Measurements from ENCODE around the gene VOPP1.

Gene VOPP1

DNA sequence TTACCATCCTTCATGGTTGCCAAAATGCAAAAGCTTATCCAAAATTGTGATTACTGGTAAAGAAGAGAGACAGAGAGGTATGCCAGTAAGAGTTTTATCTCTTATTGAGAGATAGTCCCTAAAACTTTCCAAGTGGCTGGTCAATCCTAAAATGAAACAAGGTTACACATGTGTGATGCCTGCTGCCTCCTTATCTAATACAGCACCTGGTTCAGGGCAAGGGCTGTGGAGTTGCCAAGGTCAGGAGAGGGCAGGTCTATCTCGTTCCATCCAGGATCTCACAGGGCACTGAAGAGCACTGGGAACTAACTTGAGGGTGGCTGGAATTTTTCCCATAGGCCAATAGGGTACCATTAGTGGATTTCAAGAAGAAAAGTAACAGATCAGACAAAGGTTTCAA lies 18.3 kb downstream of the VOPP1 start:
- DNase-seq (ENCODE audit: low spot score) = no peak

DNA sequence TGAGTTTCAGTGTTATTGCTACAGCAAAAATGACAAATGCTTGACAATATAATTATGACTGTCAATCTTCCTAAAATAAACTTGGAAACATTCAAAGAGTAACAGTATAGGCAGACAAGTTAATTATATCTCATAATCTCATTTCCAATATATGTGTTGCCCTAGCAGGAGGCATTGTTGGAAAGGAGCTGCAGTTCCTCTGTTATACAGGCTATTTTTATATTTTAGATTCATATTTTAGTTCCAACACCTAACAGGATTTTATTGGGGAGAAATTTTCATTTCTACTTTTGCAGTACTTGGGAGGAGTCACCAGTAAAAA lies 19.3 kb downstream of the VOPP1 start:
- no peak for DNase-seq (ENCODE audit: low spot score)

- DNase-seq (ENCODE audit: low spot score) = no peak
Observed at GRCh38 chr7:55552320-55553023, 19.8 kb downstream of the VOPP1 start.

DNA sequence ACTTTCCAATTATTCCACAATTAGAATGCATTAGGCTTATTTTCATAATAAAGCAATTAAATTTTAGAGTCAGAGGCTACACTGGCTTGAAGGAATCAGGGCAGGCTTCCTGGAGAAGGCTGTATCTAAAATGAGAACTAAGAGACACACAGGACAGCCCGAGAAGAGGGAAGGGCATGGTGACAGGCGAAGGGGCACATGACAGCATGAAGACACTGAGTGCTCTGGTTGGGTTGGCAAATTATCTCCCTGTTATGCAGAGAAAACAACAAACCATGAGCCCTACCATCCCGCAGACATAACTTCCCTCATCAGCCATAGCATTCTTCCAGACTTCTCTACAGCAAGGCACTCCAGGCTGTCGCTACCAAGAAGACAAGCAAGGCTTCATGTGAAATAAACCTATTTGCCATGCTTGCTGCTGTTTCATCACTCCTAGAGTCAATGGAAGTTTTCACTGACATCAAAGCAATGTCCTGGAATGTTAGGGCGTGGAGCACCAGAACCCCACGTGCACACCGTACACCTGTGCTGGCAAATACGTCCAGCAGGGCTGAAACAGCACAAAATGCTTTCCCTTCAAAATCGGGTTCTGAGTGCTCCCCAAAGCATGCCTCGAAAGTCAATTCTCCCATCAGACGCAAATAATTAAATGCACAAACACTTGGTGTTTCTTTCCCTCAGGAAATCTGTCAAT lies 21.3 kb downstream of the VOPP1 start:
- DNase-seq (ENCODE audit: low spot score) = no peak

GRCh38 chr7:55550010-55550663 lies 22.2 kb downstream of the VOPP1 start:
- DNase-seq (ENCODE audit: low spot score) = no peak

- DNase-seq (ENCODE audit: low spot score) = no peak
Observed at GRCh38 chr7:55549457-55549856, 22.8 kb downstream of the VOPP1 start.

DNA sequence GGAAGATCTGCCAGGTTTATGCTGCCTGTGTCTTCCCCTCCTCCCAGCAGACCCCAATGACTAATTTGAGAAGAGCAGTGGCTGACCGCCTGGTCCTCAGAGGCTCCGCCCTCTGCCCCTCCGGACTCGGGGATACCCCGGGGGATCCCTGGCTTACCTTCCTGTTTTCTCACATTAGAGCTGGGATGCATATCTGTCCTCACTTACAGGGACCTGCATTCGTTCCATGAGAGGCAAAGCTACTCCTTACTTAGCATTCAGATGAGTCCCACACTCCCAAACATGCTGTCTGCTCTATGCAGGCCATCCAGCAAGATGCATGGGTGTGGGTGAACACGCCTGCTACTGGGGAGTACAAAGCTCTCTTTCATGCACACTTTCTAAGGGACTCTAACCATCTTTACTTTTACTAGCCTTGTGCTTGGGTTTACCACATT lies 24.0 kb downstream of the VOPP1 start:
- peak; percentile 83 for DNase-seq (ENCODE audit: low spot score)

DNA sequence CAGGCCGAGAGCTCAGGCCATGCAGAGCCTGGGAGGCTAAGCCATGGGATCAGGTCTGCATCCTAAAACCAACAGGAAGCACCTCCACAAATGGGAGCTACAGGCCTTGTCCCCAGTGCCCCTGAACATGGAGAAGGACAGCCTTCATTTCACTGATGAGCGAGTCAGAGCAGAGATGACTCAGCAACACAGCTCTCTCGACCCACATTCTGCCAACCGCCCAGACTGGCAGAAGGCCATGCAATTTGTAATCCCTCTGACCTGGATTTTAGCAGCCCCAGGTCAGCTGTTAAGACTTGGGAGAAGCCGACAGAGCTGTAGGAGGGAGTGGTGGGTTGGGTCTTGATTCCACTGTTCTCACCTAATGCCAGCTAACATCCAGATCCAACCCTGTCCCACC lies 25.5 kb downstream of the VOPP1 start:
- peak; percentile 94 for DNase-seq (ENCODE audit: low spot score)

DNA sequence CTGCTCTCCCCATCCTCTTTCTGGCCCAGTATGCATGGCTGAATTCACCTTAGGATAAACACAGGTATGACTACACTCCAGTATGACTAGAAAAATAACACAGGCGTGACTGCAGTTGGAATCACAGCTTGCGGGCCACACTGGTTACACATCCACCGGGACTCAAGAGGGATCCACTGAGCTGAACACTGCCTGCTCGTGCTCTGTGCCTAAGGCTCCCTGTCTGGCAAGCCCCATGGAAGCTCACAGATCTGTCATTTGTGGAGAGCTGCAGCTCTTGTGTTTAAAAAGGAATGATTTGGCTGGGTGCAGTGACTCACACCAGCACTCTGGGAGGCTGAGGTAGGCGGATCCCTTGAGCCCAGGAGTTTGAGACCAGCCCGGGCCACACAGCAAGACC lies 26.8 kb downstream of the VOPP1 start:
- DNase-seq (ENCODE audit: low spot score) = no peak

DNA sequence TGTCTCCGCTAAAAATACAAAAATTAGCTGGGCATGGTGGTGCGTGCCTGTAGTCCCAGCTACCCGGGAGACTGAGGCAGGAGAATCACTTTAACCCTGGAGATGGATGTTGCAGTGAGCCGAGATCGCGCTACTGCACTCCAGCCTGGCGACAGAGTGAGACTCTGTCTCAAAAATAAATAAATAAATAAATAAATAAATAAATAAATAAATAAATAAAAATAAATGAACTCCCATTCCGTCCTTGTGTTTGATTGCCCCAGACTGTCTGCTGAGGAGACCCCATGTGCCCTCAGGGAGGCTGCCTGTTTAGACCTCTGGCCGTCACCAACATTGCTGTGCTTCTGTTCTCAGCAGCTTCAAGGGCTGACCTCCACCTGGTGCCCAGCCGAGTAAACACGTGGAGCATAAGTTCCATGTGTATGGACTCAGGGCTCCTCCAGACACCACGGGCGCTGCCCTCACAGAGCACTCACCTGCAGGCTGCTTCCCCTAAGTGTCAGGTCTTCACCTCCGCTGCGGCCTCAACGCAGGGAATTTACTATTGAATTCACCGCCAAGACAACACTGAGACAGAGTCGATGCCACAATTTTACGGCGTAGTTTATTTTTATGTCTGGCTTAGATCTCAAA lies 32.0 kb downstream of the VOPP1 start:
- DNase-seq (ENCODE audit: low spot score) = no peak

DNA sequence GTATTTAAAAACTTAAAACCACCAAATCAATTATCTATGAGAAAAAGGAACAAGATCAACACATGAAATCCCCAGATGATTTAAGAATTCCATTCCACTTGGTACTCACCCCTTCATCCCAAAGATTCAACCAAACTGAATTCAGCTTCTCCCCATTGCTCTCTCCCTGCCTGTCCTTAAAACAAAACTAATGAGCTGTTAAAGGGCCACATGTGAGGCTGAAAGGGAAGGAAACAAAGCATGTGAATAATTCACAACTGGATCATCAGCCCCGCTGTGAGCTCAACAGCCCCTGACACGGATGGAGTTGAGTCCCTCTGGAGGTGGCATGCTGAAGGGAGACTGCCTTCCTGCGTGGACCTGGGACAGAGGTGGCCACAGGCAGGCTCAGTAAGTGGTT lies 32.9 kb downstream of the VOPP1 start:
- DNase-seq (ENCODE audit: low spot score) = no peak

DNA sequence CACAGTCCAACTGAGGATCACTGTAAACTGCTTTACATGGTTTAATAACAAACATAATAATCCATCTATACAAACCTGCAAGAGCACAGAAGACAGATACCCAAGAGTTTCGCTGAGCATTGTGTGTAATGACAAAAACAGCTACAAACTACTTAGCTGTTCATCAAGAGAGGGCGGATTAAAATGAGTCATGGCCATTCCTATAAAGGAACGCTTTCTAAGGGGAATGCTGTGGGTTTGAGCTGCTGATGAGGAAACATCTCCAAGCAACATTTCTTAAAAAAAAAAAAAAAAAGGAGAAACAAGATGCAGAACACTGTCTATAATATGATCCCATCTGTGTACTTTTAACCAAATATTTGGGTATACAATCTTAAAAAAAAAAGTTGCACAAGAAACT lies 33.8 kb downstream of the VOPP1 start:
- peak; percentile 87 for DNase-seq (ENCODE audit: low spot score)

DNA sequence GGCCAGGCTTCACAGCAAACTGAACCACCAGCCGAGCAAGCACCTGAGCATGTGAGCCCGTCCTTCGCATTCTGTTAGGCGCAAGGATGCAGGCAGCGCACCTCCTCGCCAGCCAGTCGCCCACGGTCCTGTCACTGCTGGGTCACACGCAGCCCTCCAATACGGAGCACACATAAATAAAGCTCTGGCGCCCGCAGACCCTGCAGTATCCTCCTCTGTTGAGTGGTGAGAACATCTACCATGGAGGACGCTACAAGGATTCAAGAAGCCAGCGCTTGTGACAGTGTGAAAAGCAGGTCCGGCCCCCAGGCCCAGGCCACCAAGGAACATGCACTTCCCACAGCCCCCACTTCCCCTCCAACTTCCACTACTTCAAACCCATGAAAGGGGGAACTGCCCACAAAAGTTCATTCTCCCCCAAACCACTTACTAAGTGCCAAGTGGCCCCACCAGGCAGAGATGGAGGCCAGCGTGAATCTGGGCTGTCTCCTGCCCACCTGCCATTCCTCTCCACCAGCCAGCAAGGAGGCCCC lies 34.8 kb downstream of the VOPP1 start:
- no peak for DNase-seq (ENCODE audit: low spot score)

- no peak for DNase-seq (ENCODE audit: low spot score)
Observed at GRCh38 chr7:55536619-55537457, 35.5 kb downstream of the VOPP1 start.

- no peak for DNase-seq (ENCODE audit: low spot score)
Observed at GRCh38 chr7:55535617-55536016, 36.7 kb downstream of the VOPP1 start.

DNA sequence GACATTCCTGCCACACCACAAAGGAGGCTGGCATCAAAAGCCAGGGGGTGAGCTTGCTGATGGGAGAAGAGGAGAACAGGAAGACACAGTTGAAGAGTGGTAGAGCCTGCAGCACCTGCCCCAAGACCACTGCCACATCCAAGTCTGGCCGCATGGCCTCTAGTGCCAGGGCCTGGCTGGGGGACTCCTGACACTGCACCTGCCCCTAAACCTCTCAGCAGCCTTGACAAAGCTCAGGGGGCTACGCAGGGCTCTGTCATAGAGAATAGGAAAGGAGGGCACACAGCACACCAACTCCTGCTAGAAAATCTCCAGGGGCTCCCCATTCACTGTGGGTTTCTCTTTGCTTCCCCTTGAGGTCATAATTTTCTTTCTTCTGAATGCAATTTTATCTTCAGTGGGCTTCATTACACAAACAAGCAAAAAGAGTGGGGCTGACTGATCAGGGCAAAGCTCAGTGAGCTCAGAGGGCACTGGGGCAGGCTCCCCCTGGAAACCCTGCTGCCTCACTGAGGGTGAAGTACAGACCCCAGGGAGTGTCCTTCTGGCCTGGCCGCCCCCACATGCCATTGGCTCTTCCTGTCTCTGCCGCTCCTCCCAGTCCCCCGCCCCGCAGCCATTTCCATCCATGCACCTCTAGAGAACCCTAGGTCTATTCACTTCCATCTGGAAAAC lies 37.2 kb downstream of the VOPP1 start:
- no peak for DNase-seq (ENCODE audit: low spot score)

GRCh38 chr7:55534262-55534915 lies 37.9 kb downstream of the VOPP1 start:
- DNase-seq (ENCODE audit: low spot score) = no peak

- no peak for DNase-seq (ENCODE audit: low spot score)
Observed at GRCh38 chr7:55533729-55534080, 38.6 kb downstream of the VOPP1 start.

- no peak for DNase-seq (ENCODE audit: low spot score)
Observed at GRCh38 chr7:55533050-55533728, 39.1 kb downstream of the VOPP1 start.

All from COLO829 (cell line).